GM19025 (cell line): Measurements from ENCODE around the gene LBHD1.
"Not testable (repeated sequence)": the region's sequence is repeated elsewhere in the genome, so short reads cannot be mapped to it uniquely, and the experiment has no call there.

Source experiments
- ATAC-seq: cut with Tn5 transposase; IDR thresholded peaks from one replicate; pipeline ENCODE4 v1.9.1; 2021; ENCODE audit warnings: mild to moderate bottlenecking, low read depth, moderate library complexity; ENCODE audit not compliant: unreplicated experiment

LBHD1 gene

DNA sequence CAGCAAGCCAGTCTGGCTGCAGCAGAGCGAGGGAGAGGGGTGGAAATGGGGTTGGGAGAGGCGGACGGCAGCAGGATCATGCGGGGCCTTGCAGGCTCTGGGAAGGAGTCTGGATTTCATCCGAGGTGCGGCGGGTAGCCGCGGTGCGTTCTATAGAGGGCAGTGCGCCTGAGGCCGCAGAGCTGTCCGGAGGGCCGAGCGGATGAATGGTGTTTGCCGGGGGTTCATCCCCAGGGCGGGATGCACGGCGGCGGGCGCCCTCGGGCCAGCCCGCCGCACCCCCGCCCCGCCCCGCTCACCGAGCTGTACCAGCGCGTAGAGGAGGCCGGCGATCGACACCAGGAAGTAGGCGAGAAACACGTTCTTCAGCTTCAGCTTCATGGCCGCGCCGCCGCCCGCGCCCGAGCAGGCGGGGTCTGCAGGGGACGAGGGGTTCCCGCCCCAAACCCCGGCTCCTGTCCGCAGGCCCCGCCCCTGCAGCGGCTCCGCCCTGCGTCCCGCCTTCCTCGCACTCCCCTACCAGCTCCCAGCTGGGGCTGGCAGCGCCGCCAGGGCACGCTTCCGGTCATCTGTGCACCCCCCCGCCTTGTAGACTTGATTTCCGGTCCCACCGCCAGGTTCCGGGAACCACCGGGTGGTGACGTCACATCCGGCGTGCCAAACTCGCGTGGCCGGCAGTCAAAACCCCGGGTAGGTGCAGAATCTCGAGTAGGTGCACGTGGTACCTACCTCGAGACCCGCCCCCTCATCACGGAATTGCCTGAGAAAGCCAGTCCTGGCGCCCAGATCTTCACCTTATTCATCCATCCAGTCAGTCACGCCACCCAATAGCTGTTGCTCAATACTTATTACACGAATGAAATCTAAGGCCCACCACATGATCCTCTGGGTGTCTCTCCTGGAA lies 50.2 kb downstream of the LBHD1 start, which contains the start of gene B3GAT3:
TSS of gene B3GAT3 (minus strand) at position 420 of the 904 bp plus-strand sequence. CDS start at position 381, 39 bp downstream.
- ATAC-seq: peak; percentile 96

DNA sequence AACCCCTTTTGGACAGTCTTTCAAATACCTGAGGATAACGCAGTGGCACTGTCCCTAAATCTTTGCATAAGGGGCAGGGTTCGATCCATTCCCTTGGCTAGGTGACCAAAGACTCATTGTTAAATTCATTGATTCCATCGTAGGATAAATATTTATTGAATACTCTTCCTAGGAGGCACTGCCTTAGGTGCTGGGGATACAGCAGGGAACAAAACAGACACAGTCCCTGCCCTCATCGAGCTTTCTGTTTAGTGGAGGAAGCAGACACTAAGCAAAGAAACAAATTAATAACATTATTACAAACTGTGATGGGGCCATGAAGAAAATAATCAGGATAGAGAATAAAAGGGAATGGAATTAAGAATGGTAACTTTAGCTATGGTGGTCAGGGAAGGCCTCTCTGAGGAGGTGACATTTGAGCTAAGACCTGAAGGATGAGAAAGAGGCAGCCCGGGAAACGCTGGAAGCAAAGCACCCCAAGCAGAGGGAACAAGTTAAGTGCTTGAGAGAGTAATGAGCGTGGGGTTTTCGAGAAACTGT lies 51.0 kb downstream of the LBHD1 start:
- ATAC-seq: no peak

DNA sequence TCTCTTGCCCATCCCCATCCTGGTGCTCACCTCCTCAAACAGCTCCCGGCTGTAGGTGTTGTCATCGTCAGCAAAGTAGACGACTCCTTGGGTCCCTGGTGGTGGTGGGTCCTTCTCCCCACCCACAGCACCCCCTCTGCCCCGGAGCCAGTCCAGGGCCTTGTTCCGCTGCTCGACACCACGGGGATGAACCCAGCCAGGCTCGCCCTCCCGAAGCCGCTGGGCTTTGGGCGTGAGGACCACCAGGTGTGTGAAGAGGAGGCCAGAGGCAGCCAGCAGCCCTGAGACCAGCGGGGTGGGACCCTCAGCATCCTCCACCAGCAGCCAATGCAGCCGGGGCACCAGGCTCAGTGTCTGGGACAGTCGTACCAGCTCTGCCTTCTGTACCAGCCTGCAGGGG lies 55.1 kb downstream of the LBHD1 start:
- ATAC-seq: not testable (repeated sequence)

DNA sequence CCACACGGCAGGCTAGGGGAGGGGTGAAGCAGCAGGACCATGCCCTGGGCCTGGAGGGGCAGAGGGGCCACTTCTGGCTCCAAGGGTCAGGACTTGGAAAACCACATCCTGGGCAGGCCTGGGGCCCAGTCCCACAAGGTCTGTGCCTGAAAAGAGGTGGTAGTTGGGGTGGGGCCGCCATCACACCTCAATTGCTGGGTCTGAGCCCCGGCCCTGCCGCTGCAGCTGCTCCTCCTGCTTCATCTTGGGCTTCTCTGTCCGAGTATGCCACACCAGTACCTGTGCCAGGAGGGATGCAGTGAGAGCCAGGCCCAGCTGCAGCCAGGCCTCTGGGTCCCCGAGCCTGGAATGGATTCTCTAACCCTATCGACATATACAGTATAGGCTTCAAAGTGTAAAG lies 56.5 kb downstream of the LBHD1 start:
- no peak for ATAC-seq

DNA sequence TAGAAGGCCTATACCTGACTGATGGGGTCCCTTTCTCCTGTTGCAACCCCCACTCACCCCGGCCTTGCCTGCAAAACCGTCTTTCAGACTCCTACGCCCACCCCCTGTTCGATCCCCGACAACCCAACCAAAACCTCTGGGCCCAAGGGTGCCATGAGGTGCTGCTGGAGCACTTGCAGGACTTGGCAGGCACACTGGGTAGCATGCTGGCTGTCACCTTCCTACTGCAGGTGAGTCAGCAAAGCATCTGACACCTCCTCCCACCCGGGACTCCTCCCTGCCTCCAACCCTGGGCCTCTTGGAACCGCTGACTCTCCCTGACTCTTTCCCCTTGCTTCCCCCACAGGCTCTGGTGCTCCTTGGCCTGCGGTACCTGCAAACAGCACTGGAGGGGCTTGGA lies 57.8 kb downstream of the LBHD1 start:
- no peak for ATAC-seq

DNA sequence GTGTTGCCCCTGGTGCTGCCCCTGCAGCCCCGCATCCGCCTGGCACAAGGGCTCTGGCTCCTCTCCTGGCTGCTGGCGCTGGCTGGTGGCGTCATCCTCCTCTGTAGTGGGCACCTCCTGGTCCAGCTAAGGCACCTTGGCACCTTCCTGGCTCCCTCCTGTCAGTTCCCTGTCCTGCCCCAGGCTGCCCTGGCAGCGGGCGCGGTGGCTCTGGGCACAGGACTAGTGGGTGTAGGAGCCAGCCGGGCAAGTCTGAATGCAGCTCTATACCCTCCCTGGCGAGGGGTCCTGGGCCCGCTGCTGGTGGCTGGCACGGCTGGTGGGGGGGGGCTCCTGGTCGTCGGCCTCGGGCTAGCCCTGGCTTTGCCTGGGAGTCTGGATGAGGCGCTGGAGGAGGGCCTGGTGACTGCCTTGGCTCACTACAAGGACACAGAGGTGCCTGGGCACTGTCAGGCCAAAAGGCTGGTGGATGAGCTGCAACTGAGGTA lies 58.7 kb downstream of the LBHD1 start:
- no peak for ATAC-seq
